Uterus (tissue), 4 donors: Measurements from ENCODE around the gene POLR2C. TPM values are rescaled to one million over a fixed set of nuclear protein-coding genes. Genes with fewer than 3 reads are reported as not detected.

ENCODE experiments used
- DNase-seq, 2 donors: peaks; one replicate each; pipeline ENCODE4 v3.0.0-alpha.2; 2019 to 2020
- H3K27ac ChIP-seq, 2 donors: fragments of 200-600 bp; sonication (generic); 1 replicate in 1 of 2; 2 replicates in 1 of 2; pipeline ENCODE4 v1.5.1; 2016 to 2018
- H3K27me3 ChIP-seq, 2 donors: fragments of 200-600 bp; sonication (generic); one replicate each; pipeline ENCODE4 v1.5.1; 2018 to 2019; ENCODE audit warnings: control low read depth in 1 of 2
- H3K36me3 ChIP-seq, 2 donors: fragments of 200-600 bp; sonication (generic); one replicate each; pipeline ENCODE4 v1.5.1; 2019; ENCODE audit warnings: control low read depth in 1 of 2
- H3K4me1 ChIP-seq, 2 donors: fragments of 200-600 bp; sonication (generic); one replicate each; pipeline ENCODE4 v1.5.1; 2018 to 2019; ENCODE audit warnings: control low read depth in 1 of 2
- H3K4me3 ChIP-seq, 2 donors: fragments of 200-600 bp; sonication (generic); 1 replicate in 1 of 2; 2 replicates in 1 of 2; pipeline ENCODE4 v1.5.1; 2018 to 2019; ENCODE audit warnings: mild to moderate bottlenecking in 1 of 2
- H3K9me3 ChIP-seq, 2 donors: fragments of 200-600 bp; sonication (generic); one replicate each; pipeline ENCODE4 v1.5.1; 2019; ENCODE audit warnings: control low read depth in 1 of 2
- CTCF ChIP-seq, 4 experiments: fragments of 200-600 bp in 2 of 4; fragments of 450-650 bp in 2 of 4; sonication (generic) in 2 of 4; IDR thresholded peaks; one replicate each; pipeline ENCODE4 v1.5.1; 2016 to 2019; ENCODE audit warnings: antibody characterized with exemption in 4 of 4, mild to moderate bottlenecking in 2 of 4, moderate library complexity in 1 of 4
- POLR2A ChIP-seq, 2 donors: fragments of 450-650 bp; IDR thresholded peaks; one replicate each; pipeline ENCODE4 v1.6.1; 2016; ENCODE audit warnings: antibody characterized with exemption in 2 of 2, mild to moderate bottlenecking in 1 of 2, moderate library complexity in 1 of 2
- intact Hi-C: fragments of 100-400 bp; cut with DNase I; formaldehyde crosslinking; loops from one replicate; pipeline ENCODE4 v1.15.1; 2023; ENCODE audit warnings: low total_unique reads
- total RNA-seq, 4 donors: library from RNA; depleted of rRNA in 3 of 4; stranded (reverse); fragments of >200 nt in 3 of 4; gene quantifications; one replicate each; pipeline versions ENCODE4 v1.1.0 to v1.2.4, GENCODE V29; 2014 to 2023
- donor health status: DM: yes; HTN: yes; CAD: no.

POLR2C gene
- total RNA-seq, 4 donors from 2014 or later, result 64.3 to 460 (median 104) TPM

GRCh38 chr16:57516176-57516725 is 53.8 kb downstream of the POLR2C start:
- Histone ChIP-seq H3K4me1 (peaks cover 0 to 19% of the 10 kb centered on the region in 2 donors), H3K9me3 (no peaks in the 10 kb centered on the region), H3K36me3 (no peaks in the 10 kb centered on the region), H3K27ac (no peak overlapping the region), H3K27me3 (no peaks in the 10 kb centered on the region), H3K4me3 (no peak overlapping the region)
- no peak for DNase-seq
- TF ChIP-seq POLR2A (IDR thresholded peaks at IDR 0.05) (no peak), CTCF (IDR thresholded peaks at IDR 0.05) (no peak)
- intact Hi-C loops, result no loop called here

DNA sequence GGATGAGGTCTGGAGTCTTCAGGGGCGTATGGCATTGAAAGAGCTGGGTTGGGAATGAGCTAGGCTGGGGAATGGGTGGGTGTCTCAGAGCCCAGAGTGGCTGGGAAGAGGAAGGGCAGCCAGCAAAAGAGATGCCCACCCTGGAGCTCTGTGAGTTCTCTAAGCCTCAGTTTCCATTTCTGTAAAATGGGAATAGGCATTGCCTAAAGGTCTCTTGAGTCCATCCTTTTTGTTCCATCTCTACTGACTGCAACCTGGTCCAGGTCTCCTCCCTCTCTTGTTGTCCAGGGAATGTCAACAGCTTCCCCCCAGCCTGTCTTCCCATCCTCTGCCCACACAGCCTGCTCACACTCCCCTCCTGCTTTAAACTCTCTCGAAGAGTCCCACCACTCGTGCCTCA is 54.3 kb downstream of the POLR2C start:
- H3K9me3 ChIP-seq, result no peaks in the 10 kb centered on the region
- intact Hi-C loops, result no loop called here
- H3K36me3 ChIP-seq, result no peaks in the 10 kb centered on the region
- H3K27ac ChIP-seq, result no peak overlapping the region
- no peaks in the 10 kb centered on the region for H3K27me3 ChIP-seq
- no peak for DNase-seq
- H3K4me1 ChIP-seq, result peaks cover 0 to 19% of the 10 kb centered on the region in 2 donors
- TF ChIP-seq CTCF (IDR thresholded peaks at IDR 0.05) (no peak), POLR2A (IDR thresholded peaks at IDR 0.05) (no peak)
- H3K4me3 ChIP-seq, result no peak overlapping the region

DNA sequence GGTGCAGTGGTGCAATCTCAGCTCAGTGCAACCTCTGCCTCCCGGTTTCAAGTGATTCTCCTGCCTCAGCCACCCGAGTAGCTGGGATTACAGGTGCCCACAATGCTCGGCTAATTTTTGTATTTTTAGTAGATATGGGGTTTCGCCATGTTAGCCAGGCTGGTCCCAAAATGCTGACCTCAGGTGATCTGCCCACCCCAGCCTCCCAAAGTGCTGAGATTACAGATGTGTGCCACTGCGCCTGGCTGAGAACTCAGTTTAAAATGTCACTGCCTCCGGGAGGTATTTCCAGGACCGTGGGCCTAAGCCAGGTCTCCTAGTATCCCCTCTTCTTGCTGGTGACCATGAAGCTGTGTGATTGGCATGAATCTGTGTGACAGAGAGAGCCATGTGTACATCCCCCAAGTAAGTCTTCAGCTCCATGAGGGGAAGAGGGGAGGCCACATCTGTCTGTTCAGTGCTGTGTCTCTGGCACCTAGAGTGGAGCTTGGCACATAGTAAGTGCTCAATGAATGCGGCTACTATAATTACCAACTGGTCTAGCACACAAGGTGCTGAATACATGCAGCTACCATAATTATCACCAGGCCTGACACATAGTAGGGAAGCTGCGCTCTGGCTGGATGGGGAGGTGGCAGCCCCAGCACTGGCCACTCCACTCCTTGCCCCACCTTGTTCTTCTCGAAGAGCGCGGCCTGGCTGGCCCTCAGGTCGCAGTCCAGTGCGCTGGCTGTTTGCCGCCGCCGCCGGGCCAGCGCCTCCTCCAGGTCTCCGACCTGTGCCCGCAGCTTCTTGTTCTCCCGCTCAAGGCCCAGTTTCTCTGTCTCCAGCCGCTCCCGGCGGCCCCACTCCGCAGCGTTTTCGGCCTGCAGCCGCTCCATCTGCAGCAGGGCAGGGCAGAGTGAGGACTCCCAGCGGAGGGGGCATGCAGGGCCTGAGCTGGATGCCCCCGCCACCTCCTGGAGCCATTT is 55.2 kb downstream of the POLR2C start:
- Histone ChIP-seq H3K4me1 (peaks cover 0 to 17% of the 10 kb centered on the region in 2 donors), H3K27ac (no peak overlapping the region), H3K27me3 (no peaks in the 10 kb centered on the region), H3K4me3 (no peak overlapping the region), H3K9me3 (no peaks in the 10 kb centered on the region), H3K36me3 (no peaks in the 10 kb centered on the region)
- intact Hi-C loops, result no loop called here
- DNase-seq, result no peak
- TF ChIP-seq CTCF (IDR thresholded peaks at IDR 0.05), result no peak
- no peak for TF ChIP-seq POLR2A (IDR thresholded peaks at IDR 0.05)

- no peaks in the 10 kb centered on the region for H3K9me3 ChIP-seq
- H3K27ac ChIP-seq, result no peak overlapping the region
- peaks cover 0 to 11% of the 10 kb centered on the region in 2 donors for H3K4me1 ChIP-seq
- H3K4me3 ChIP-seq, result no peak overlapping the region
- TF ChIP-seq CTCF (IDR thresholded peaks at IDR 0.05), result no peak
- no peak for TF ChIP-seq POLR2A (IDR thresholded peaks at IDR 0.05)
- no peaks in the 10 kb centered on the region for H3K36me3 ChIP-seq
- DNase-seq, result no peak
- no peaks in the 10 kb centered on the region for H3K27me3 ChIP-seq
- intact Hi-C loops, result no loop called here
Measured at GRCh38 chr16:57518520-57518919, 56.0 kb downstream of the POLR2C start.

DNA sequence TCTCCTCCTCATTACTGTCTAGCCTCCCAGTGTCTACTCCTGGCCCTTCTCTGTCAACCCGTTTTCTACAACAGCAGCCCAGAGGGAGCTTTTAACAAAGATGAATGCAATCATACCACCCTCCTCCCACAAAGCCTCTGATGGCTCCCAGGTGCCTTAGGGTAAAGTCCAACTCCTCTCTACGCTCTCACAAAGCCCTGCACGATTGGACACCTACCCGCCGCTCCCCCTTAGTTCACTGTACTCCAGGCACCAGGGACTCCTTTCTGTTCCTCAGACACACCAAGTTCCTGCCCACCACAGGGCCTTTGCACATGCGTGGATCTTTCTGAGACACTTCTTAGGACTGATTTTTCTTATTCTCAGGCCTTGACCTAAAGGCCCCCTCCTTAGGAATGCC is 56.4 kb downstream of the POLR2C start:
- DNase-seq, result no peak
- TF ChIP-seq POLR2A (IDR thresholded peaks at IDR 0.05) (no peak), CTCF (IDR thresholded peaks at IDR 0.05) (no peak)
- H3K4me1 ChIP-seq, result peaks cover 0 to 7% of the 10 kb centered on the region in 2 donors
- H3K27me3 ChIP-seq, result no peaks in the 10 kb centered on the region
- H3K27ac ChIP-seq, result no peak overlapping the region
- intact Hi-C loops, result no loop called here
- no peaks in the 10 kb centered on the region for H3K36me3 ChIP-seq
- no peak overlapping the region for H3K4me3 ChIP-seq
- no peaks in the 10 kb centered on the region for H3K9me3 ChIP-seq
